ENCODE measurements around the gene AFAP1L2.

The AFAP1L2 gene

GRCh38 chr10:114386452-114386851 lies 17.9 kb downstream of the AFAP1L2 start:
- DNase-seq: no peak

GRCh38 chr10:114385557-114385956 lies 18.7 kb downstream of the AFAP1L2 start:
- no peak for DNase-seq

- DNase-seq: no peak
These were observed 19.7 kb downstream of the AFAP1L2 start for GRCh38 chr10:114384601-114385000.

- no peak for DNase-seq
These were observed 20.1 kb downstream of the AFAP1L2 start for GRCh38 chr10:114384181-114384580.

- DNase-seq: no peak
These were observed 23.5 kb downstream of the AFAP1L2 start for GRCh38 chr10:114380797-114381196.

GRCh38 chr10:114380060-114380459 lies 24.2 kb downstream of the AFAP1L2 start:
- no peak for DNase-seq

- no peak for DNase-seq
These were observed 24.7 kb downstream of the AFAP1L2 start for GRCh38 chr10:114379631-114380041.

GRCh38 chr10:114376523-114376922 lies 27.8 kb downstream of the AFAP1L2 start:
- DNase-seq: no peak

- DNase-seq: no peak
These were observed 29.3 kb downstream of the AFAP1L2 start for GRCh38 chr10:114375047-114375446.

- DNase-seq: no peak
These were observed 30.1 kb downstream of the AFAP1L2 start for GRCh38 chr10:114374053-114374791.

GRCh38 chr10:114373631-114374030 lies 30.7 kb downstream of the AFAP1L2 start:
- DNase-seq: no peak

- DNase-seq: no peak
These were observed 31.3 kb downstream of the AFAP1L2 start for GRCh38 chr10:114372995-114373394.

GRCh38 chr10:114372179-114372578 lies 32.1 kb downstream of the AFAP1L2 start:
- no peak for DNase-seq

GRCh38 chr10:114370966-114371365 lies 33.3 kb downstream of the AFAP1L2 start:
- DNase-seq: no peak

GRCh38 chr10:114370199-114370598 lies 34.1 kb downstream of the AFAP1L2 start:
- no peak for DNase-seq

- DNase-seq: no peak
These were observed 36.3 kb downstream of the AFAP1L2 start for GRCh38 chr10:114368057-114368391.

GRCh38 chr10:114367351-114368056 lies 36.8 kb downstream of the AFAP1L2 start:
- DNase-seq: no peak

GRCh38 chr10:114364726-114365125 lies 39.6 kb downstream of the AFAP1L2 start:
- DNase-seq: no peak

- DNase-seq: no peak
These were observed 40.4 kb downstream of the AFAP1L2 start for GRCh38 chr10:114363745-114364454.

- DNase-seq: no peak
These were observed 41.4 kb downstream of the AFAP1L2 start for GRCh38 chr10:114362826-114363355.

GRCh38 chr10:114359953-114360345 lies 44.4 kb downstream of the AFAP1L2 start:
- DNase-seq: no peak

- no peak for DNase-seq
These were observed 45.0 kb downstream of the AFAP1L2 start for GRCh38 chr10:114359041-114359952.

All from CD4-positive, alpha-beta T cell treated with Interleukin-4 for 4 hours (primary cell).